Measurements from ENCODE around the gene ZNF319. TPM values are rescaled to one million over a fixed set of nuclear protein-coding genes. Genes with fewer than 3 reads are reported as not detected.

ZNF319 gene
- total and polyA plus RNA-seq, 7 donors = 2.0 to 8.8 (median 6.6) TPM

- Histone ChIP-seq H3K27ac (no peak overlapping the region), H3K27me3 (ENCODE audit: insufficient read depth in 3 of 3, low read length in 2 of 3) (peaks cover 0 to 1% (median 0%) of the 10 kb centered on the region in 3 donors), H3K9me3 (no peaks in the 10 kb centered on the region), H3K4me3 (no peak overlapping the region), H3K36me3 (ENCODE audit: insufficient read depth in 1 of 2, low read depth in 1 of 2) (no peaks in the 10 kb centered on the region), H3K4me1 (no peaks in the 10 kb centered on the region)
- ATAC-seq (no peak), DNase-seq (no peak)
- no peak for TF ChIP-seq CTCF (IDR thresholded peaks at IDR 0.05)
- intact Hi-C loops (cut with DNase I) = no loop called here
- WGBS, 3 donors = 75 to 80% (median 80%) methylated on average over 8 of the region's 8 CpGs
These were observed 41.4 kb downstream of the ZNF319 start for GRCh38 chr16:57959121-57959520.

GRCh38 chr16:57958544-57958943 is 41.9 kb downstream of the ZNF319 start:
- H3K27ac ChIP-seq = no peak overlapping the region
- WGBS, 3 donors = 68 to 75% (median 69%) methylated on average over 6 of the region's 6 CpGs

GRCh38 chr16:57957673-57958392 is 42.6 kb downstream of the ZNF319 start:
- DNase-seq = no peak

More at GRCh38 chr16:57958544-57958943, 41.9 kb downstream of the ZNF319 start:
- no peak for TF ChIP-seq CTCF (IDR thresholded peaks at IDR 0.05)
- Histone ChIP-seq H3K27me3 (ENCODE audit: insufficient read depth in 3 of 3, low read length in 2 of 3) (no peaks in the 10 kb centered on the region), H3K9me3 (no peaks in the 10 kb centered on the region), H3K36me3 (ENCODE audit: insufficient read depth in 1 of 2, low read depth in 1 of 2) (no peaks in the 10 kb centered on the region), H3K4me3 (no peak overlapping the region), H3K4me1 (no peaks in the 10 kb centered on the region)
- ATAC-seq (no peak), DNase-seq (no peak)
- intact Hi-C loops (cut with DNase I) = no loop called here

GRCh38 chr16:57956924-57957672 is 43.4 kb downstream of the ZNF319 start:
- H3K27me3 ChIP-seq (ENCODE audit: insufficient read depth in 3 of 3, low read length in 2 of 3) = no peaks in the 10 kb centered on the region
- no peak overlapping the region for H3K27ac ChIP-seq
- no peaks in the 10 kb centered on the region for H3K4me1 ChIP-seq
- no peaks in the 10 kb centered on the region for H3K36me3 ChIP-seq (ENCODE audit: insufficient read depth in 1 of 2, low read depth in 1 of 2)
- no peak for DNase-seq
- no peak for ATAC-seq
- no peaks in the 10 kb centered on the region for H3K9me3 ChIP-seq
- WGBS, 3 donors = 65 to 78% (median 65%) methylated on average over 8 of the region's 8 CpGs
- intact Hi-C loops (cut with DNase I) = no loop called here
- no peak for TF ChIP-seq CTCF (IDR thresholded peaks at IDR 0.05)
- no peak overlapping the region for H3K4me3 ChIP-seq

More at GRCh38 chr16:57957673-57958392, 42.6 kb downstream of the ZNF319 start:
- H3K9me3 ChIP-seq = no peaks in the 10 kb centered on the region
- H3K27me3 ChIP-seq (ENCODE audit: insufficient read depth in 3 of 3, low read length in 2 of 3) = no peaks in the 10 kb centered on the region
- intact Hi-C loops (cut with DNase I) = no loop called here
- H3K36me3 ChIP-seq (ENCODE audit: insufficient read depth in 1 of 2, low read depth in 1 of 2) = no peaks in the 10 kb centered on the region
- no peak for TF ChIP-seq CTCF (IDR thresholded peaks at IDR 0.05)
- WGBS, 3 donors = 79 to 80% (median 79%) methylated on average over 8 of the region's 8 CpGs
- no peaks in the 10 kb centered on the region for H3K4me1 ChIP-seq
- no peak for ATAC-seq
- no peak overlapping the region for H3K27ac ChIP-seq
- no peak overlapping the region for H3K4me3 ChIP-seq

All from psoas muscle (tissue), 8 donors.